H1 (cell line): Measurements from ENCODE around the gene LHFPL6. TPM values are rescaled to one million over a fixed set of nuclear protein-coding genes. Genes with fewer than 3 reads are reported as not detected.

ENCODE experiments used
- CTCF ChIA-PET: fragments of 300-600 bp; sonication (Branson Sonifier 250); formaldehyde crosslinking; loops from one replicate; lab custom pipeline; 2021; ENCODE audit not compliant: partially characterized antibody; lab: Charles Lee
- POLR2A ChIA-PET: fragments of 300-600 bp; sonication (Branson Sonifier 250); formaldehyde crosslinking; loops from one replicate; lab custom pipeline; 2021; ENCODE audit warnings: inconsistent platforms; ENCODE audit not compliant: partially characterized antibody; lab: Charles Lee
- DNase-seq, 2 experiments: peaks; one replicate each; pipeline versions ENCODE4 v3.0.0 to v3.0.0-alpha.2; 2010 to 2022; ENCODE audit warnings: low spot score in 2 of 2, low read depth in 1 of 2, mixed read lengths in 1 of 2
- FAIRE-seq: peaks from 2 replicates; lab custom pipeline; 2011; peaks lifted over from hg19 to GRCh38; lab: Jason Lieb, UNC
- H2AFZ ChIP-seq: 2 replicates; pipeline ENCODE4 v1.8.1; 2012; ENCODE audit warnings: low read length, inconsistent platforms
- H2AK5ac ChIP-seq: 2 replicates; pipeline ENCODE4 v1.6.1; 2013; ENCODE audit warnings: low read depth, low read length
- H2BK120ac ChIP-seq: replicated peaks from 2 replicates; pipeline ENCODE3; 2013; ENCODE audit warnings: low read depth, low read length, inconsistent platforms
- H2BK12ac ChIP-seq: 2 replicates; pipeline ENCODE4 v1.6.1; 2013; ENCODE audit warnings: low read depth, low read length
- H2BK15ac ChIP-seq: 2 replicates; pipeline ENCODE4 v1.6.1; 2013; ENCODE audit warnings: low read length
- H2BK20ac ChIP-seq: 2 replicates; pipeline ENCODE4 v1.6.1; 2013; ENCODE audit warnings: low read length
- H2BK5ac ChIP-seq: 2 replicates; pipeline ENCODE4 v1.6.1; 2013; ENCODE audit warnings: low read depth, low read length
- H3K14ac ChIP-seq: 2 replicates; pipeline ENCODE4 v1.6.1; 2013; ENCODE audit warnings: inconsistent platforms; ENCODE audit not compliant: insufficient read length
- H3K18ac ChIP-seq: 2 replicates; pipeline ENCODE4 v1.6.1; 2013; ENCODE audit warnings: low read length; ENCODE audit errors: extremely low read depth
- H3K23ac ChIP-seq: 2 replicates; pipeline ENCODE4 v1.6.1; 2013; ENCODE audit warnings: inconsistent platforms; ENCODE audit not compliant: insufficient read length
- H3K23me2 ChIP-seq: 2 replicates; pipeline ENCODE4 v1.6.1; 2013; ENCODE audit warnings: low read depth, low read length
- H3K27ac ChIP-seq: 2 replicates; pipeline ENCODE4 v1.6.1; 2011; ENCODE audit warnings: low read depth, low read length, inconsistent platforms
- H3K27me3 ChIP-seq, 4 experiments: replicated peaks in 1 of 4; 1 replicate in 1 of 4; 2 replicates in 3 of 4; pipeline versions ENCODE4 v1.6.1 to v1.8.1; 2011 to 2013; ENCODE audit warnings: low read length in 3 of 4, mild to moderate bottlenecking in 3 of 4, inconsistent platforms in 2 of 4, mixed read lengths in 2 of 4, moderate library complexity in 1 of 4; ENCODE audit not compliant: control insufficient read depth in 3 of 4, insufficient read depth in 3 of 4; ENCODE audit errors: extremely low read depth in 1 of 4
- H3K36me3 ChIP-seq, 4 experiments: 2 replicates each; pipeline versions ENCODE4 v1.6.1 to v1.8.1; 2011 to 2013; ENCODE audit warnings: mild to moderate bottlenecking in 4 of 4, low read length in 3 of 4, moderate library complexity in 2 of 4, control low read depth in 1 of 4, inconsistent platforms in 1 of 4; ENCODE audit not compliant: insufficient read depth in 4 of 4, control insufficient read depth in 2 of 4
- H3K4ac ChIP-seq: replicated peaks from 2 replicates; pipeline ENCODE3; 2013; ENCODE audit warnings: low read length, low read depth, mixed read lengths, inconsistent platforms; ENCODE audit not compliant: insufficient read length
- H3K4me1 ChIP-seq, 4 experiments: replicated peaks in 1 of 4; 1 replicate in 1 of 4; 2 replicates in 3 of 4; pipeline versions ENCODE4 v1.6.1 to v1.8.1; 2011 to 2013; ENCODE audit warnings: low read length in 3 of 4, inconsistent platforms in 2 of 4, mixed read lengths in 1 of 4; ENCODE audit not compliant: insufficient read depth in 4 of 4, control insufficient read depth in 3 of 4
- H3K4me2 ChIP-seq, 2 experiments: 2 replicates each; pipeline versions ENCODE4 v1.6.1 to v1.8.1; 2011 to 2013; ENCODE audit warnings: low read depth in 2 of 2, low read length in 2 of 2, control low read depth in 1 of 2, inconsistent platforms in 1 of 2, mild to moderate bottlenecking in 1 of 2; ENCODE audit not compliant: insufficient read depth in 1 of 2
- H3K4me3 ChIP-seq, 4 experiments: fragments of 200-600, 300-600 bp in 1 of 4; sonication (generic), shearing (Covaris generic), sonication (Bioruptor Twin) in 1 of 4; 2 replicates each; pipeline versions ENCODE4 v1.5.1 to v1.8.1; 2011 to 2016; ENCODE audit warnings: low read length in 4 of 4, low read depth in 3 of 4, control low read depth in 2 of 4, inconsistent platforms in 2 of 4, mild to moderate bottlenecking in 2 of 4, mixed read lengths in 1 of 4, moderate library complexity in 1 of 4; ENCODE audit not compliant: insufficient read depth in 2 of 4; ENCODE audit errors: extremely low read depth in 1 of 4
- H3K56ac ChIP-seq: replicated peaks from 2 replicates; pipeline ENCODE3; 2013; ENCODE audit warnings: low read depth, mild to moderate bottlenecking, mixed read lengths, low read length, inconsistent platforms; ENCODE audit not compliant: insufficient read length
- H3K79me1 ChIP-seq: 2 replicates; pipeline ENCODE4 v1.6.1; 2013; ENCODE audit warnings: low read depth, low read length, control low read depth
- H3K79me2 ChIP-seq, 2 experiments: 2 replicates each; pipeline versions ENCODE4 v1.6.1 to v1.8.1; 2012 to 2013; ENCODE audit warnings: low read length in 2 of 2, mild to moderate bottlenecking in 2 of 2, inconsistent platforms in 1 of 2; ENCODE audit not compliant: insufficient read depth in 2 of 2, control insufficient read depth in 1 of 2
- H3K9ac ChIP-seq, 4 experiments: replicated peaks in 1 of 4; 1 replicate in 1 of 4; 2 replicates in 3 of 4; pipeline versions ENCODE4 v1.6.1 to v1.8.1; 2011 to 2013; ENCODE audit warnings: low read depth in 3 of 4, low read length in 3 of 4, control low read depth in 2 of 4, mild to moderate bottlenecking in 2 of 4, moderate library complexity in 2 of 4, inconsistent platforms in 1 of 4; ENCODE audit errors: extremely low read depth in 1 of 4
- H3K9me3 ChIP-seq, 2 experiments: 2 replicates each; pipeline versions ENCODE4 v1.6.1 to v1.8.1; 2012 to 2013; ENCODE audit warnings: mild to moderate bottlenecking in 2 of 2, moderate library complexity in 2 of 2, control low read depth in 1 of 2, inconsistent platforms in 1 of 2, low read depth in 1 of 2, low read length in 1 of 2, mixed read lengths in 1 of 2; ENCODE audit not compliant: insufficient read depth in 2 of 2
- H4K20me1 ChIP-seq, 2 experiments: replicated peaks in 1 of 2; 2 replicates each; pipeline versions ENCODE3 to v1.8.1; 2011 to 2013; ENCODE audit warnings: inconsistent platforms in 2 of 2, low read length in 2 of 2, mild to moderate bottlenecking in 1 of 2; ENCODE audit not compliant: insufficient read depth in 2 of 2, control insufficient read depth in 1 of 2
- H4K5ac ChIP-seq: 2 replicates; pipeline ENCODE4 v1.6.1; 2013; ENCODE audit warnings: low read length, low read depth, mixed read lengths, inconsistent platforms; ENCODE audit not compliant: insufficient read length
- H4K8ac ChIP-seq: 2 replicates; pipeline ENCODE4 v1.8.0; 2013; ENCODE audit warnings: mild to moderate bottlenecking, moderate library complexity, low read length, inconsistent platforms; ENCODE audit not compliant: insufficient read depth; ENCODE audit errors: extremely low read depth
- H4K91ac ChIP-seq: replicated peaks from 2 replicates; pipeline ENCODE3; 2013; ENCODE audit warnings: low read length, mixed read lengths, inconsistent platforms; ENCODE audit not compliant: insufficient read length
- HDAC2 ChIP-seq, 2 experiments: fragments of 300-600 bp in 1 of 2; sonication (generic) in 1 of 2; IDR thresholded peaks; 2 replicates each; pipeline ENCODE4 v1.6.1; 2011 to 2012; ENCODE audit warnings: low read depth in 2 of 2, low read length in 2 of 2, mild to moderate bottlenecking in 2 of 2, moderate library complexity in 2 of 2, borderline replicate concordance in 1 of 2, inconsistent platforms in 1 of 2
- PHF8 ChIP-seq: fragments of 200-600 bp; sonication (generic); conservative IDR thresholded peaks from 2 replicates; pipeline ENCODE4 v1.7.1; 2012; ENCODE audit warnings: low read depth, mild to moderate bottlenecking, inconsistent platforms, low read length, moderate library complexity
- WGBS, 2 experiments: shearing (Covaris generic) in 1 of 2; methylation state at CpG; one replicate each; pipeline versions ENCODE4 v1.1.6 to v1.1.7; 2013 to 2015; ENCODE audit warnings: low lambda C conversion rate in 2 of 2, mixed read lengths in 2 of 2, inconsistent platforms in 1 of 2, low coverage in 1 of 2, missing lambda C conversion rate in 1 of 2; ENCODE audit not compliant: insufficient replicate concordance in 2 of 2, insufficient coverage in 1 of 2, insufficient read length in 1 of 2; ENCODE audit errors: extremely low coverage in 1 of 2, missing lambda C conversion rate in 1 of 2; 5-methylcytosine and 5-hydroxymethylcytosine counted together
- polyA plus RNA-seq, 7 experiments: library from polyadenylated mRNA; depleted of rRNA in 3 of 7; stranded (reverse) in 5 of 7; unstranded in 2 of 7; fragments of >200 nt in 5 of 7; fragments of 200-250 nt in 2 of 7; gene quantifications; 1 replicate in 5 of 7; 2 replicates in 1 of 7; 4 replicates in 1 of 7; pipeline versions ENCODE4 v1.2.1 to v1.2.3, GENCODE V29; 2011 to 2013; ENCODE audit warnings: missing spikeins in 2 of 7, mixed read lengths in 2 of 7
- total RNA-seq: library from RNA; stranded (reverse); fragmentation: NEBNext Ultra II Directional; extraction: Animal tissue kit (Norgen Biotek cat#: 25700); gene quantifications from 2 replicates; pipeline ENCODE4 v1.2.1, GENCODE V29; 2021

Gene LHFPL6
- total and polyA plus RNA-seq, 2 of the 8 experiments (the other 6 are each of a cell fraction or from before 2014, with no cell fraction given) = 7.6 to 17.0 TPM

- Histone ChIP-seq H3K4me1 (peaks cover 2 to 20% (median 13%) of the 10 kb centered on the region in 4 experiments; a peak in 4 of 7 replicates), H3K9ac (no peak overlapping the region), H3K23ac (no peak overlapping the region), H3K27me3 (no peaks in the 10 kb centered on the region), H3K36me3 (no peaks in the 10 kb centered on the region), H2BK12ac (no peak overlapping the region), H3K27ac (no peak overlapping the region), H3K18ac (no peak overlapping the region), H2AK5ac (no peak overlapping the region), H3K23me2 (no peaks in the 10 kb centered on the region; the same call in 1 of the 2 replicates), H4K8ac (no peak overlapping the region), H2AFZ (no peak overlapping the region), H2BK120ac (no peak overlapping the region), H3K9me3 (no peaks in the 10 kb centered on the region), H3K14ac (no peak overlapping the region), H4K91ac (no peak overlapping the region), H3K4me2 (peak overlapping the region; percentile 8 to 23; a peak in 2 of 4 replicates), H3K79me1 (no peaks in the 10 kb centered on the region), H3K4ac (no peak overlapping the region), H3K79me2 (no peaks in the 10 kb centered on the region), H4K20me1 (no peaks in the 10 kb centered on the region), H2BK5ac (no peak overlapping the region), H3K4me3 (no peak overlapping the region), H2BK15ac (no peak overlapping the region), H4K5ac (no peak overlapping the region), H2BK20ac (no peak overlapping the region), H3K56ac (no peak overlapping the region)
- ChIA-PET CTCF (interaction anchor here (0.7 to 9.6 kb wide), 19 partner anchors 8 to 1996 kb away, joined by 3 to 76 read pairs (median 5); partner anchors contain the start of gene LHFPL6), POLR2A (no interaction called here)
- WGBS, 2 experiments = 26% methylated on average over 3 of the region's 3 CpGs; no CpG with 5 or more reads in 1 of the 2 experiments
- FAIRE-seq = no peak
- TF ChIP-seq PHF8 = no peak
- TF ChIP-seq HDAC2 (IDR thresholded peaks at IDR 0.05; ENCODE audit: borderline replicate concordance in 1 of 2, low read depth in 2 of 2, low read length in 2 of 2) = no peak
- no peak for DNase-seq
These were observed 184.6 kb downstream of the LHFPL6 start for GRCh38 chr13:39418424-39418823.
